GM23338 (cell line): ENCODE data around the gene ABL1. TPM values are rescaled to one million over a fixed set of nuclear protein-coding genes. Genes with fewer than 3 reads are reported as not detected.

ENCODE experiments used
- ATAC-seq: fragments of 200-7000 bp; cut with Tn5 transposase; 3 replicates; pipeline ENCODE4 v1.9.1; 2020
- DNase-seq: peaks from one replicate; pipeline ENCODE4 v3.0.0-alpha.2; 2015; ENCODE audit warnings: low spot score
- H2AFZ ChIP-seq: fragments of 200-600 bp; sonication (generic); 2 replicates; pipeline ENCODE4 v1.8.0; 2016; ENCODE audit warnings: antibody characterized with exemption, mild to moderate bottlenecking, moderate library complexity
- H3F3A ChIP-seq: fragments of 200-600 bp; sonication (generic); replicated peaks from 2 replicates; pipeline ENCODE4 v1.8.0; 2017; ENCODE audit warnings: antibody characterized with exemption, mixed run types, low read depth
- H3K27ac ChIP-seq: fragments of 200-600 bp; sonication (generic); 2 replicates; pipeline ENCODE4 v1.6.1; 2016; ENCODE audit warnings: low read depth
- H3K27me3 ChIP-seq: fragments of 200-600 bp; sonication (generic); 2 replicates; pipeline ENCODE4 v1.8.0; 2016; ENCODE audit warnings: mild to moderate bottlenecking, mixed run types, moderate library complexity; ENCODE audit not compliant: insufficient read depth
- H3K36me3 ChIP-seq: fragments of 200-600 bp; sonication (generic); 2 replicates; pipeline ENCODE4 v1.8.0; 2016; ENCODE audit warnings: mild to moderate bottlenecking; ENCODE audit not compliant: insufficient read depth
- H3K4me1 ChIP-seq: fragments of 200-600 bp; sonication (generic); 2 replicates; pipeline ENCODE4 v1.8.0; 2016; ENCODE audit warnings: mild to moderate bottlenecking, moderate library complexity; ENCODE audit not compliant: insufficient read depth
- H3K4me2 ChIP-seq: fragments of 200-600 bp; sonication (generic); 2 replicates; pipeline ENCODE4 v1.7.1; 2017; ENCODE audit warnings: mixed run types
- H3K4me3 ChIP-seq: fragments of 200-600 bp; sonication (generic); 2 replicates; pipeline ENCODE4 v1.6.1; 2016; ENCODE audit warnings: mixed run types
- H3K79me2 ChIP-seq: fragments of 200-600 bp; sonication (generic); replicated peaks from 2 replicates; pipeline ENCODE4 v1.8.0; 2017; ENCODE audit warnings: mild to moderate bottlenecking; ENCODE audit not compliant: insufficient read depth
- H3K9me2 ChIP-seq: fragments of 200-600 bp; sonication (generic); 2 replicates; pipeline ENCODE4 v1.8.0; 2017; ENCODE audit not compliant: insufficient read depth
- H4K20me1 ChIP-seq: fragments of 200-600 bp; sonication (generic); replicated peaks from 2 replicates; pipeline ENCODE4 v1.8.0; 2017; ENCODE audit warnings: mild to moderate bottlenecking; ENCODE audit not compliant: insufficient read depth
- H3K27ac Mint-ChIP-seq: 2 replicates; pipeline ENCODE4 v1.8.0; 2020; ENCODE audit warnings: inconsistent platforms, mild to moderate bottlenecking, moderate library complexity, mixed read lengths
- H3K27me3 Mint-ChIP-seq: 3 replicates; pipeline ENCODE4 v1.8.0; 2022; ENCODE audit warnings: low read depth, mild to moderate bottlenecking, moderate library complexity, mixed read lengths, inconsistent platforms; ENCODE audit not compliant: insufficient read depth, poor library complexity
- H3K36me3 Mint-ChIP-seq: 3 replicates; pipeline ENCODE4 v1.8.0; 2021; ENCODE audit warnings: low read depth, mild to moderate bottlenecking, inconsistent platforms, moderate library complexity, mixed read lengths
- H3K4me1 Mint-ChIP-seq: 3 replicates; pipeline ENCODE4 v1.8.0; 2020; ENCODE audit warnings: mild to moderate bottlenecking, inconsistent platforms, mixed read lengths
- H3K4me3 Mint-ChIP-seq: 3 replicates; pipeline ENCODE4 v1.8.0; 2021; ENCODE audit warnings: moderate library complexity, mild to moderate bottlenecking, inconsistent platforms, mixed read lengths
- H3K9me3 Mint-ChIP-seq: 3 replicates; pipeline ENCODE4 v1.8.0; 2020; ENCODE audit warnings: moderate library complexity, mild to moderate bottlenecking, inconsistent platforms, mixed read lengths
- CREB1 ChIP-seq: fragments of 250-450 bp; sonication (Bioruptor Pico); IDR thresholded peaks from 2 replicates; pipeline ENCODE4 v1.5.0; 2020; ENCODE audit warnings: low read depth, mild to moderate bottlenecking, moderate library complexity
- EZH2 ChIP-seq: fragments of 200-600 bp; sonication (generic); IDR thresholded peaks from one replicate; pipeline ENCODE4 v1.8.0; 2017; ENCODE audit warnings: antibody characterized with exemption, mild to moderate bottlenecking, low read depth; ENCODE audit not compliant: unreplicated experiment
- EZH2phosphoT487 ChIP-seq: fragments of 200-600 bp; sonication (generic); IDR thresholded peaks from one replicate; pipeline ENCODE4 v1.8.1; 2018; ENCODE audit warnings: antibody characterized with exemption; ENCODE audit not compliant: unreplicated experiment
- JUNB ChIP-seq: IDR thresholded peaks from one replicate; pipeline ENCODE4 v1.6.1; 2016; ENCODE audit warnings: antibody characterized with exemption; ENCODE audit not compliant: unreplicated experiment
- NANOG ChIP-seq: IDR thresholded peaks from 2 replicates; pipeline ENCODE4 v1.6.1; 2016; ENCODE audit warnings: antibody characterized with exemption, borderline replicate concordance
- POLR2AphosphoS5 ChIP-seq: IDR thresholded peaks from 2 replicates; pipeline ENCODE4 v1.6.1; 2016; ENCODE audit warnings: antibody characterized with exemption, low read depth
- STAT1 ChIP-seq: IDR thresholded peaks from one replicate; pipeline ENCODE4 v1.6.1; 2016; ENCODE audit warnings: antibody characterized with exemption; ENCODE audit not compliant: unreplicated experiment
- ZNF114 ChIP-seq: fragments of 250-450 bp; sonication (Bioruptor Pico); IDR thresholded peaks from 2 replicates; pipeline ENCODE4 v1.5.0; 2020; ENCODE audit warnings: mild to moderate bottlenecking, moderate library complexity
- polyA plus RNA-seq: library from polyadenylated mRNA; unstranded; fragments of >200 nt; fragmentation: Nextera tagmentation; extraction: Ambion mirVana; gene quantifications from 2 replicates; pipeline ENCODE4 v1.2.1, GENCODE V29; 2016
- total RNA-seq: library from RNA; depleted of rRNA; stranded (reverse); fragments of >200 nt; shearing (Covaris generic); gene quantifications from 2 replicates; pipeline ENCODE4 v1.2.3, GENCODE V29; 2014
- TF ChIP-seq, protein P1 (sequence below): IDR thresholded peaks from 2 replicates; pipeline ENCODE4 v1.6.1; 2016; ENCODE audit warnings: antibody characterized with exemption
- TF ChIP-seq, protein P2 (sequence below): IDR thresholded peaks from one replicate; pipeline ENCODE4 v1.6.1; 2018; ENCODE audit warnings: antibody characterized with exemption; ENCODE audit not compliant: unreplicated experiment

ABL1 gene
- total and polyA plus RNA-seq, 2 experiments from 2014 or later = 20.7 to 85.1 TPM

DNA sequence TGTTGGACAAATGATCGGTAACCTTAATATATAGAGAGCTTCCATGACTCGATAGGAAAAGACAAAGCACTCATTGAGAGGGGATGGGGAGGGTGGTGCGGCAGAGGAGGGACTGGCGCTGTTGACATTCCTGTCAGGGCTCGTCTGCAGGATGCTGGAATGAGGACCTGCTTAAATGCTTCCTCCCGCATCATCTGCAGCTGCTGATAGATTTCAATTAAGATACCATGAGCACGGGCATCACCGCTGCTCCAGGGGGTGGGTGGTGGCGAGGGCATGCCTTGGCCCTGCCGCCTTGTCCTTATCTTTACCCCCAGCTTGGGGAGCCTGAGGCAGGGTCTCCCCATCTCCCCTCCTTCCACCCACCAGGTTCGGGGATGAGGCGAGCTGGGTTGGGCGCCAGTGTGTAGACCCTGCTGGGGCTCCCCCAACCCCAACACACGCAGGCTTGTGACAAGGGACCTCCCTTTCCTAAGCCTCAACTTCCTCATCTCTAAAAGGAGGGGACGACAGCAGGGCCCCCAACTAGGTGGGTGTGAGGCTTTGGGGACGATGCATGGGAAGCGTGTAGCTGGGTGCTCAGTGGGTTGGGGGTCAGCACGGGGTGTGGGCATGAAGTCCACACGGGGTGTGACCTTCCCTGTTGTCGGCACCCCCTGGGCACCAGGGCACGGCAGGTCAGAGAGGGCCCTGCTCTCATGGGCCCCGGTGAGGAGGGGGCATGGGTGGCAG lies 73.3 kb downstream of the ABL1 start:
- H3K27me3 Mint-ChIP-seq = peaks cover 9% of the 10 kb centered on the region
- TF ChIP-seq, protein P1, sequence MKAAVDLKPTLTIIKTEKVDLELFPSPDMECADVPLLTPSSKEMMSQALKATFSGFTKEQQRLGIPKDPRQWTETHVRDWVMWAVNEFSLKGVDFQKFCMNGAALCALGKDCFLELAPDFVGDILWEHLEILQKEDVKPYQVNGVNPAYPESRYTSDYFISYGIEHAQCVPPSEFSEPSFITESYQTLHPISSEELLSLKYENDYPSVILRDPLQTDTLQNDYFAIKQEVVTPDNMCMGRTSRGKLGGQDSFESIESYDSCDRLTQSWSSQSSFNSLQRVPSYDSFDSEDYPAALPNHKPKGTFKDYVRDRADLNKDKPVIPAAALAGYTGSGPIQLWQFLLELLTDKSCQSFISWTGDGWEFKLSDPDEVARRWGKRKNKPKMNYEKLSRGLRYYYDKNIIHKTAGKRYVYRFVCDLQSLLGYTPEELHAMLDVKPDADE = no peak
- no peak for TF ChIP-seq EZH2
- no peak for TF ChIP-seq NANOG
- no peak for TF ChIP-seq CREB1 (CRISPR knock-in tag)
- no peak for TF ChIP-seq ZNF114
- TF ChIP-seq, protein P2, sequence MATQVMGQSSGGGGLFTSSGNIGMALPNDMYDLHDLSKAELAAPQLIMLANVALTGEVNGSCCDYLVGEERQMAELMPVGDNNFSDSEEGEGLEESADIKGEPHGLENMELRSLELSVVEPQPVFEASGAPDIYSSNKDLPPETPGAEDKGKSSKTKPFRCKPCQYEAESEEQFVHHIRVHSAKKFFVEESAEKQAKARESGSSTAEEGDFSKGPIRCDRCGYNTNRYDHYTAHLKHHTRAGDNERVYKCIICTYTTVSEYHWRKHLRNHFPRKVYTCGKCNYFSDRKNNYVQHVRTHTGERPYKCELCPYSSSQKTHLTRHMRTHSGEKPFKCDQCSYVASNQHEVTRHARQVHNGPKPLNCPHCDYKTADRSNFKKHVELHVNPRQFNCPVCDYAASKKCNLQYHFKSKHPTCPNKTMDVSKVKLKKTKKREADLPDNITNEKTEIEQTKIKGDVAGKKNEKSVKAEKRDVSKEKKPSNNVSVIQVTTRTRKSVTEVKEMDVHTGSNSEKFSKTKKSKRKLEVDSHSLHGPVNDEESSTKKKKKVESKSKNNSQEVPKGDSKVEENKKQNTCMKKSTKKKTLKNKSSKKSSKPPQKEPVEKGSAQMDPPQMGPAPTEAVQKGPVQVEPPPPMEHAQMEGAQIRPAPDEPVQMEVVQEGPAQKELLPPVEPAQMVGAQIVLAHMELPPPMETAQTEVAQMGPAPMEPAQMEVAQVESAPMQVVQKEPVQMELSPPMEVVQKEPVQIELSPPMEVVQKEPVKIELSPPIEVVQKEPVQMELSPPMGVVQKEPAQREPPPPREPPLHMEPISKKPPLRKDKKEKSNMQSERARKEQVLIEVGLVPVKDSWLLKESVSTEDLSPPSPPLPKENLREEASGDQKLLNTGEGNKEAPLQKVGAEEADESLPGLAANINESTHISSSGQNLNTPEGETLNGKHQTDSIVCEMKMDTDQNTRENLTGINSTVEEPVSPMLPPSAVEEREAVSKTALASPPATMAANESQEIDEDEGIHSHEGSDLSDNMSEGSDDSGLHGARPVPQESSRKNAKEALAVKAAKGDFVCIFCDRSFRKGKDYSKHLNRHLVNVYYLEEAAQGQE = no peak
- TF ChIP-seq POLR2AphosphoS5 = no peak
- no peak for TF ChIP-seq JUNB
- no peak for TF ChIP-seq EZH2phosphoT487
- no peak for TF ChIP-seq STAT1
- Histone ChIP-seq H3K27me3 (no peaks in the 10 kb centered on the region), H3K9me2 (no peaks in the 10 kb centered on the region), H3K27ac (no peak overlapping the region), H3F3A (no peaks in the 10 kb centered on the region), H3K79me2 (no peaks in the 10 kb centered on the region), H3K36me3 (no peaks in the 10 kb centered on the region), H4K20me1 (no peaks in the 10 kb centered on the region), H3K4me1 (no peaks in the 10 kb centered on the region), H3K4me2 (no peak overlapping the region), H2AFZ (no peak overlapping the region), H3K4me3 (no peak overlapping the region)
- H3K4me1 Mint-ChIP-seq = peaks cover 10% of the 10 kb centered on the region
- no peak overlapping the region for H3K27ac Mint-ChIP-seq
- no peaks in the 10 kb centered on the region for H3K36me3 Mint-ChIP-seq
- ATAC-seq = peak; percentile 20
- H3K9me3 Mint-ChIP-seq = no peaks in the 10 kb centered on the region
- H3K4me3 Mint-ChIP-seq = no peak overlapping the region; the same call in 2 of the 3 replicates
- DNase-seq = no peak

DNA sequence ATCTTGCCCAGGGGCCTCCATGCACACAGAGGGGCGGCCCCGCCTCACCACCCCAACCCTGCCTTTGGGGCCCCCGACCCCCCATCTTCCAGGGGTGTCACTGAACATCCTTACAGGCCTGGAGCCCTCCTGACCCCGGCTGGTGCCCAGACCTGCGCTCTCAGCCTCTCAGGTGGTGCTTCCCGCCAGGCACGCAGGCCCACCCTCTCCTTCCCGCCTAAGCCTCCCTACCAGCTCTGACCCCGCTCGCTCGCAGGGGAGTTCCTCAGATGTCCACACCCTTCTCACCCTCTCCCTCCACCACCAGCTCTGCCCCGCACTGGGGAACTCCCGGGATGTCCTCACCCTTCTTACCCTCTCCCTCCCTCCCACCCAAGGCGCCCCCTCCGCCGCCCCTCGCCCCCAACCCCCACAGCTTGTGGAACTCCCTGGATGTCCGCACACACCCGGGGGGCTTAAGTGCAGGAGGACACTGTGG lies 73.9 kb downstream of the ABL1 start:
- Histone ChIP-seq H2AFZ (no peak overlapping the region), H4K20me1 (no peaks in the 10 kb centered on the region), H3K4me3 (no peak overlapping the region), H3K4me1 (no peaks in the 10 kb centered on the region), H3K9me2 (no peaks in the 10 kb centered on the region), H3K4me2 (no peak overlapping the region), H3F3A (no peaks in the 10 kb centered on the region), H3K27me3 (no peaks in the 10 kb centered on the region), H3K27ac (no peak overlapping the region), H3K79me2 (no peaks in the 10 kb centered on the region), H3K36me3 (no peaks in the 10 kb centered on the region)
- Mint-ChIP-seq H3K27ac (no peak overlapping the region), H3K9me3 (no peaks in the 10 kb centered on the region), H3K4me1 (peaks cover 14% of the 10 kb centered on the region), H3K36me3 (no peaks in the 10 kb centered on the region), H3K27me3 (peaks cover 11% of the 10 kb centered on the region), H3K4me3 (no peak overlapping the region)
- peak; percentile 45 for ATAC-seq
- DNase-seq = no peak
- TF ChIP-seq EZH2phosphoT487 (no peak), STAT1 (no peak), NANOG (no peak), ZNF114 (no peak)
- TF ChIP-seq, protein P2 = no peak
